CD4-positive, alpha-beta memory T cell (primary cell): Measurements from ENCODE around the gene ATP2B2. TPM values are rescaled to one million over a fixed set of nuclear protein-coding genes. Genes with fewer than 3 reads are reported as not detected.

Experiments used
- CTCF ChIA-PET: fragments of 350-600 bp; sonication (Branson Sonifier 250); formaldehyde crosslinking; loops from one replicate; lab custom pipeline; 2021; ENCODE audit warnings: inconsistent platforms; ENCODE audit not compliant: partially characterized antibody; lab: Charles Lee
- POLR2A ChIA-PET: fragments of 350-600 bp; sonication (Branson Sonifier 250); formaldehyde crosslinking; loops from one replicate; lab custom pipeline; 2021; ENCODE audit not compliant: partially characterized antibody; lab: Charles Lee
- DNase-seq, 5 donors: peaks; one replicate each; pipeline versions ENCODE4 v3.0.0 to v3.0.0-alpha.2; 2020 to 2022; ENCODE audit warnings: mixed read lengths in 1 of 5
- H3K27ac ChIP-seq: one replicate; pipeline ENCODE4 v1.7.0; 2013; ENCODE audit warnings: low read depth, low read length
- H3K27me3 ChIP-seq: 2 replicates; pipeline ENCODE4 v1.7.0; 2013; ENCODE audit warnings: mild to moderate bottlenecking, low read length, moderate library complexity; ENCODE audit not compliant: insufficient read depth
- H3K36me3 ChIP-seq: 2 replicates; pipeline ENCODE4 v1.7.0; 2013; ENCODE audit warnings: mild to moderate bottlenecking, low read length, moderate library complexity; ENCODE audit not compliant: insufficient read depth
- H3K4me1 ChIP-seq: 2 replicates; pipeline ENCODE4 v1.7.0; 2013; ENCODE audit warnings: mild to moderate bottlenecking, low read length, moderate library complexity; ENCODE audit not compliant: insufficient read depth
- H3K4me3 ChIP-seq, 2 donors: one replicate each; pipeline ENCODE4 v1.7.0; 2013; ENCODE audit warnings: low read length in 2 of 2, mild to moderate bottlenecking in 1 of 2
- H3K9me3 ChIP-seq, 2 donors: one replicate each; pipeline ENCODE4 v1.7.0; 2013; ENCODE audit warnings: low read length in 2 of 2, control low read depth in 1 of 2; ENCODE audit not compliant: control insufficient read depth in 1 of 2
- H3K27ac Mint-ChIP-seq, 7 donors: one replicate each; pipeline ENCODE4 v1.8.0; 2020 to 2021; ENCODE audit warnings: mixed read lengths in 7 of 7, mild to moderate bottlenecking in 6 of 7, inconsistent platforms in 3 of 7, moderate library complexity in 3 of 7
- H3K27me3 Mint-ChIP-seq, 2 donors: one replicate each; pipeline ENCODE4 v1.8.0; 2020 to 2021; ENCODE audit warnings: mixed read lengths in 2 of 2
- H3K36me3 Mint-ChIP-seq, 2 donors: one replicate each; pipeline ENCODE4 v1.8.0; 2020 to 2021; ENCODE audit warnings: mixed read lengths in 2 of 2, inconsistent platforms in 1 of 2, mild to moderate bottlenecking in 1 of 2
- H3K4me1 Mint-ChIP-seq, 4 donors: one replicate each; pipeline ENCODE4 v1.8.0; 2020 to 2021; ENCODE audit warnings: mixed read lengths in 4 of 4, mild to moderate bottlenecking in 1 of 4
- H3K4me3 Mint-ChIP-seq, 8 donors: one replicate each; pipeline ENCODE4 v1.8.0; 2020 to 2021; ENCODE audit warnings: mixed read lengths in 8 of 8, mild to moderate bottlenecking in 7 of 8, moderate library complexity in 6 of 8, inconsistent platforms in 3 of 8
- H3K9me3 Mint-ChIP-seq, 8 donors: one replicate each; pipeline ENCODE4 v1.8.0; 2020 to 2021; ENCODE audit warnings: mixed read lengths in 8 of 8, mild to moderate bottlenecking in 5 of 8, inconsistent platforms in 3 of 8, moderate library complexity in 1 of 8
- intact Hi-C: fragments of 100-400 bp; cut with micrococcal nuclease; formaldehyde crosslinking; loops from one replicate; pipeline ENCODE4 v1.15.1; 2023
- polyA plus RNA-seq, 2 donors: library from polyadenylated mRNA; unstranded; fragments of 300-500 nt; fragmentation: Illumina TruSeq; gene quantifications; one replicate each; pipeline ENCODE4 v1.2.3, GENCODE V29; 2021
- total RNA-seq, 2 experiments: library from RNA; stranded (reverse); gene quantifications; one replicate each; pipeline ENCODE4 v1.2.3, GENCODE V29; 2021

Gene ATP2B2
- total and polyA plus RNA-seq, 4 experiments from 2014 or later, result not detected

DNA sequence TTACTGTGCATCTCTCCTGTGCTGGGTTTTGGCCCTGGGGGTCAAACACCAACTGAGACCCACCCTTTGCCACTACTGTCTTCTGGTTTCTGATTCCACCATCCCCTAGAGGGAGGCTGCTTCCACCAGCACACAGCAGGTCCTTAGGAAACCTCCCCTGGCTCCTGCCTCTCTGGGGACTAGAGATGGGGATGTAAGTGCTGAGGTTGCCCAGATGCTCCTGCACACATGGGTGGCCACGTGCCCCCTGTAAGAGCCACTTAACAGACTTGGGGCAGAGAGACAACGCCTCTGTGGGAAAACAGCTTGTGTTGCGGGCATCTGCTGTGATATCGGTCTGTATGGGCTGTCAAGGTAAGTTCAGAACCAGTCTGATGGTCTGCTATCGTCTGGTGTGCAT is 83.4 kb downstream of the ATP2B2 start:
- no peak overlapping the region for H3K27ac ChIP-seq
- intact Hi-C loops, result no loop called here
- Mint-ChIP-seq H3K27me3 (no peaks in the 10 kb centered on the region), H3K9me3 (no peaks in the 10 kb centered on the region), H3K4me3 (no peak overlapping the region), H3K27ac (no peak overlapping the region), H3K36me3 (no peaks in the 10 kb centered on the region), H3K4me1 (peaks cover 4 to 10% (median 6%) of the 10 kb centered on the region in 4 donors)
- DNase-seq, result no peak
- no peaks in the 10 kb centered on the region for H3K9me3 ChIP-seq
- H3K4me1 ChIP-seq, result peaks cover 14% of the 10 kb centered on the region
- H3K4me3 ChIP-seq, result no peak overlapping the region
- no peaks in the 10 kb centered on the region for H3K36me3 ChIP-seq
- no peaks in the 10 kb centered on the region for H3K27me3 ChIP-seq
- ChIA-PET CTCF (interaction anchor here (0.5 kb wide), 1 partner anchor 838 kb away, joined by 4 read pairs; no protein-coding TSS in a partner anchor), POLR2A (no interaction called here)

- DNase-seq, result no peak
- Histone ChIP-seq H3K9me3 (no peaks in the 10 kb centered on the region), H3K36me3 (no peaks in the 10 kb centered on the region), H3K4me1 (peaks cover 14% of the 10 kb centered on the region), H3K4me3 (no peak overlapping the region), H3K27ac (no peak overlapping the region), H3K27me3 (no peaks in the 10 kb centered on the region)
- intact Hi-C loops, result no loop called here
- Mint-ChIP-seq H3K27ac (no peak overlapping the region), H3K4me1 (peaks cover 4 to 10% (median 6%) of the 10 kb centered on the region in 4 donors), H3K27me3 (peaks cover 0 to 4% of the 10 kb centered on the region in 2 donors), H3K36me3 (no peaks in the 10 kb centered on the region), H3K4me3 (no peak overlapping the region), H3K9me3 (no peaks in the 10 kb centered on the region)
- CTCF ChIA-PET, result no interaction called here
- POLR2A ChIA-PET, result no interaction called here
These were observed 84.5 kb downstream of the ATP2B2 start for GRCh38 chr3:10420745-10421475.

DNA sequence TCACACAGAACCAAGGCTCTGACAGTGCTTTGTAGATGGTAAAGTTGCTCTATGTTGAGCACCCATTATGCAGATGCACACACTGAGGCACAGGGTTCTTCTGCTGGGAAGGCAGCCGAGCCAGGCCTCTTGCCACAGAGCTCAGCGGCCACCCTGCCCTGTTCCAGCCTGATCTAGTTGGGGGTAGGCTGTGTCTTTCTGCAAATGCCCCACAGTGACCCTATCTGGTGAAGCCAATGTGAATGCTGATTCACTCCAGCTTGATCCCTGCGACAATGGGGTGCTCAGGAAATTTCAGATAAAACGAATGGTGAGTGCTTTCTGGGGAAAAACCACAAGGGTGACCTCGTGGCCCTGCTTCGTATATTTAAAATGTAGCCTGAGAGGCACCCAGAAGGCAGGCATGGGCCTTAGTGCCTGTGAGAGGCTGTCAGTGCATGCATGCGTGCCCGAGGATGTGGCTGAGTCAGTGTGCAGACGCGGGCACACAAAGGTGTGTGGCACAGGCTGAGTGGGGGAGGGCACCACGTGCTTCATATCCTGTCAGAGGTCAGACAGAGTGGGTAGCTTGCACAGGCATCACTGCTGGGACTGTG is 85.7 kb downstream of the ATP2B2 start:
- Mint-ChIP-seq H3K27me3 (peaks cover 1 to 4% of the 10 kb centered on the region in 2 donors), H3K27ac (no peak overlapping the region), H3K4me3 (no peak overlapping the region), H3K36me3 (no peaks in the 10 kb centered on the region), H3K4me1 (peaks cover 4 to 10% (median 6%) of the 10 kb centered on the region in 4 donors), H3K9me3 (no peaks in the 10 kb centered on the region)
- Histone ChIP-seq H3K4me3 (no peak overlapping the region), H3K36me3 (no peaks in the 10 kb centered on the region), H3K4me1 (peaks cover 14% of the 10 kb centered on the region), H3K27me3 (no peaks in the 10 kb centered on the region), H3K27ac (no peak overlapping the region), H3K9me3 (no peaks in the 10 kb centered on the region)
- DNase-seq, result peak; percentile 7 to 52 (median 24)
- intact Hi-C loops, result no loop called here
- POLR2A ChIA-PET, result interaction anchor here (0.6 to 0.8 kb wide), 2 partner anchors 17 to 255 kb away, joined by 3 read pairs; no protein-coding TSS in a partner anchor
- CTCF ChIA-PET, result interaction anchor here (1.1 to 1.7 kb wide), 2 partner anchors 14 to 319 kb away, joined by 3 to 4 read pairs; no protein-coding TSS in a partner anchor

DNA sequence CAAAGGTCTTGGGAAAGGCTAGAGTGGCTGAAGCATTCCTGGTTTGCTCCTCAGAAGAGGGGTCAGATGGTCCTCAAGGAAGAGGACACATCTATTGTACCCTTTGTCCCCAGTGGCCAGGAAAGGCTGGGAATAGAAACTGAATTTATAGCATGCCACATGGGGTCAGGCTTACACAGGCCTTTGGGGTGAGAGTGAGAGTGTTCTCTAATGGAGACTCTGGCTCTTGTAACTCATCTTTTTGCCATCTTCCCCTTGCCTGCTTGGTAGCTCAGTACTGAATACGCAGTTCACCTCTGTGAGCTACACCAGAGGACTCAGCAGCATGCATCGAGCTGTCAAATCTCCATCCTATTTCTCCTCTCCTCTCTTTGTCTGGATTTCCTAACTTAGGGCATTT is 87.5 kb downstream of the ATP2B2 start:
- no peaks in the 10 kb centered on the region for H3K36me3 Mint-ChIP-seq
- DNase-seq, result peak in 1 of 5 donors; percentile 8
- peaks cover 14% of the 10 kb centered on the region for H3K4me1 ChIP-seq
- no peak overlapping the region for H3K4me3 Mint-ChIP-seq
- no peaks in the 10 kb centered on the region for H3K9me3 ChIP-seq
- H3K27me3 ChIP-seq, result no peaks in the 10 kb centered on the region
- CTCF ChIA-PET, result interaction anchor here (0.8 to 1.7 kb wide), 5 partner anchors 18 to 322 kb away, joined by 3 to 17 read pairs (median 4); no protein-coding TSS in a partner anchor
- H3K4me1 Mint-ChIP-seq, result peaks cover 4 to 10% (median 6%) of the 10 kb centered on the region in 4 donors
- H3K27ac Mint-ChIP-seq, result peak overlapping the region in 1 of 7 donors; percentile 10
- H3K27me3 Mint-ChIP-seq, result peaks cover 1 to 4% of the 10 kb centered on the region in 2 donors
- no peak overlapping the region for H3K4me3 ChIP-seq
- H3K36me3 ChIP-seq, result no peaks in the 10 kb centered on the region
- POLR2A ChIA-PET, result interaction anchor here (0.6 kb wide), 1 partner anchor 320 kb away, joined by 3 read pairs; no protein-coding TSS in a partner anchor
- no peak overlapping the region for H3K27ac ChIP-seq
- H3K9me3 Mint-ChIP-seq, result no peaks in the 10 kb centered on the region
- intact Hi-C loops, result loop anchor here (1.0 kb wide), 1 partner anchor 321 kb away; no protein-coding TSS in a partner anchor

- peaks cover 1 to 4% of the 10 kb centered on the region in 2 donors for H3K27me3 Mint-ChIP-seq
These were observed 88.6 kb downstream of the ATP2B2 start for GRCh38 chr3:10416730-10417300.

DNA sequence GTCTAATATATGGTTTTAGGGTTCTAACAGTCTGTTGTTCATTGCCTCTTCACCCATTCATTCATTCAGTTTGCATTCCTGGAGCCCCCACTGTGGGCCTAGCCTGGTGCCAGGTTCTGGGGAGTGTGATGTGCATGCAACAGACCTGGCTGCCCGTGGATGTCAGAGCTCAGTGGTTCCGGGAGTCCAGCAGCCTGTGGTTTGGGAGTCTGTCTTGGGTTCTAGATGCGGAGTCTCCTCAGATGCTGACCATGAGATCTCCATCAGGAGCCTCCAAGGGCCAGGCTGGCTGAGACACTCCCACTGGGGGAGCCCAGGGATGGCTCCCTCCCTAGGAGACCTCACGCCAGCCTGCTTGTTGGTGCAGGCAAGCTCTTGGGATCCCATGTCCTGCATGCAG is 92.3 kb downstream of the ATP2B2 start:
- intact Hi-C loops, result no loop called here
- H3K27ac ChIP-seq, result no peak overlapping the region
- ChIA-PET POLR2A (no interaction called here), CTCF (interaction anchor here (0.6 to 1.2 kb wide), 2 partner anchors 19 to 937 kb away, joined by 3 to 4 read pairs; no protein-coding TSS in a partner anchor)
- no peak overlapping the region for H3K4me3 ChIP-seq
- no peaks in the 10 kb centered on the region for H3K27me3 ChIP-seq
- Mint-ChIP-seq H3K4me3 (no peak overlapping the region), H3K27ac (peak overlapping the region in 1 of 7 donors; percentile 23), H3K27me3 (peaks cover 1 to 4% of the 10 kb centered on the region in 2 donors), H3K4me1 (no peaks in the 10 kb centered on the region), H3K36me3 (no peaks in the 10 kb centered on the region), H3K9me3 (no peaks in the 10 kb centered on the region)
- H3K36me3 ChIP-seq, result no peaks in the 10 kb centered on the region
- H3K9me3 ChIP-seq, result no peaks in the 10 kb centered on the region
- DNase-seq, result no peak
- no peaks in the 10 kb centered on the region for H3K4me1 ChIP-seq

More at GRCh38 chr3:10416730-10417300, 88.6 kb downstream of the ATP2B2 start:
- H3K4me3 ChIP-seq, result no peak overlapping the region
- no peaks in the 10 kb centered on the region for H3K9me3 ChIP-seq
- POLR2A ChIA-PET, result no interaction called here
- H3K36me3 ChIP-seq, result no peaks in the 10 kb centered on the region
- no peak for DNase-seq
- Mint-ChIP-seq H3K4me3 (no peak overlapping the region), H3K36me3 (no peaks in the 10 kb centered on the region), H3K9me3 (no peaks in the 10 kb centered on the region), H3K27ac (no peak overlapping the region), H3K4me1 (peaks cover 4 to 10% (median 6%) of the 10 kb centered on the region in 4 donors)
- no peak overlapping the region for H3K27ac ChIP-seq
- intact Hi-C loops, result loop anchor here (1.0 kb wide), 1 partner anchor 322 kb away; no protein-coding TSS in a partner anchor
- CTCF ChIA-PET, result interaction anchor here (0.7 to 1.7 kb wide), 4 partner anchors 19 to 323 kb away, joined by 3 to 17 read pairs (median 3); no protein-coding TSS in a partner anchor
- H3K27me3 ChIP-seq, result no peaks in the 10 kb centered on the region
- peaks cover 14% of the 10 kb centered on the region for H3K4me1 ChIP-seq
